ENCODE measurements around the gene LRCH3.
A peak's percentile ranks its signal among the peaks of the same experiment; 100 is the strongest.

Gene LRCH3

GRCh38 chr3:197791113-197791891, at the start of gene LRCH3:
Gene LRCH3 (plus strand): TSS chr3:197791254. CDS start chr3:197791279, 25 bp downstream.
- DNase-seq: peak; percentile 78

GRCh38 chr3:197742787-197743186, 48.3 kb upstream of the LRCH3 start:
- DNase-seq: no peak

GRCh38 chr3:197746209-197746608, 44.8 kb upstream of the LRCH3 start:
- DNase-seq: no peak

- DNase-seq: no peak
Measured at GRCh38 chr3:197746801-197747237, 44.2 kb upstream of the LRCH3 start.

- no peak for DNase-seq
Measured at GRCh38 chr3:197748597-197749314, 42.3 kb upstream of the LRCH3 start.

GRCh38 chr3:197749315-197749600, 41.8 kb upstream of the LRCH3 start:
- peak; percentile 62 for DNase-seq

GRCh38 chr3:197749601-197750395, 41.3 kb upstream of the LRCH3 start, which contains the start of gene FYTTD1:
Gene FYTTD1 (plus strand): TSS chr3:197749883. CDS start chr3:197749972, 89 bp downstream.
- DNase-seq: peak; percentile 85

- DNase-seq: peak; percentile 52
Measured at GRCh38 chr3:197750396-197750831, 40.6 kb upstream of the LRCH3 start.

GRCh38 chr3:197750858-197751737, 40.0 kb upstream of the LRCH3 start:
- peak; percentile 31 for DNase-seq

GRCh38 chr3:197752107-197752506, 38.9 kb upstream of the LRCH3 start:
- no peak for DNase-seq

- DNase-seq: no peak
Measured at GRCh38 chr3:197753263-197753662, 37.8 kb upstream of the LRCH3 start.

- DNase-seq: no peak
Measured at GRCh38 chr3:197756704-197757103, 34.4 kb upstream of the LRCH3 start.

GRCh38 chr3:197758512-197758911, 32.5 kb upstream of the LRCH3 start:
- DNase-seq: no peak

- DNase-seq: no peak
Measured at GRCh38 chr3:197761784-197762183, 29.3 kb upstream of the LRCH3 start.

- no peak for DNase-seq
Measured at GRCh38 chr3:197775317-197775716, 15.7 kb upstream of the LRCH3 start.

GRCh38 chr3:197782230-197782629, 8.8 kb upstream of the LRCH3 start:
- DNase-seq: no peak

- no peak for DNase-seq
Measured at GRCh38 chr3:197784019-197784585, 7.0 kb upstream of the LRCH3 start.

- no peak for DNase-seq
Measured at GRCh38 chr3:197787412-197787811, 3.6 kb upstream of the LRCH3 start.

- DNase-seq: no peak
Measured at GRCh38 chr3:197789309-197789708, 1.7 kb upstream of the LRCH3 start.

GRCh38 chr3:197790033-197790432, 1.0 kb upstream of the LRCH3 start:
- no peak for DNase-seq

- peak; percentile 42 for DNase-seq
Measured at GRCh38 chr3:197791892-197792647, 1.0 kb downstream of the LRCH3 start.

Data from activated CD4-positive, alpha-beta T cell treated with anti-CD3 and anti-CD28 coated beads, Interleukin-2, amount 50 U/mL, for 1 hour (primary cell).